ENCODE measurements around the gene MTHFS. TPM values are rescaled to one million over a fixed set of nuclear protein-coding genes. Genes with fewer than 3 reads are reported as not detected.

Gene MTHFS
- total and polyA plus RNA-seq, 2 donors = 25.2 to 67.3 TPM

- 81% methylated on average over 8 of the region's 8 CpGs for WGBS
- DNase-seq (ENCODE audit: low read depth in 6 of 9, low spot score in 9 of 9) = peak in 2 of 9 donors; percentile 4 to 27
- H3K36me3 ChIP-seq (ENCODE audit: control insufficient read depth in 2 of 2, insufficient read depth in 2 of 2, low read length in 1 of 2) = peaks cover 13 to 16% of the 10 kb centered on the region in 2 donors
Observed at GRCh38 chr15:79872358-79873017, 24.3 kb downstream of the MTHFS start.

GRCh38 chr15:79868554-79868953 lies 28.3 kb downstream of the MTHFS start:
- no peak for DNase-seq (ENCODE audit: low read depth in 6 of 9, low spot score in 9 of 9)
- Histone ChIP-seq H3K4me3 (ENCODE audit: low read length in 2 of 2) (no peak overlapping the region), H3K27me3 (ENCODE audit: control insufficient read depth in 2 of 2, insufficient read depth in 1 of 2, low read length in 1 of 2) (no peaks in the 10 kb centered on the region), H3K9me3 (ENCODE audit: control insufficient read depth in 2 of 2, insufficient read depth in 1 of 2, low read length in 1 of 2) (no peaks in the 10 kb centered on the region), H3K27ac (ENCODE audit: low read depth in 1 of 2, low read length in 1 of 2) (no peak overlapping the region), H3K36me3 (ENCODE audit: control insufficient read depth in 2 of 2, insufficient read depth in 2 of 2, low read length in 1 of 2) (peaks cover 13% of the 10 kb centered on the region in 2 donors), H3K4me1 (ENCODE audit: control insufficient read depth in 2 of 2, insufficient read depth in 2 of 2, low read length in 2 of 2) (no peaks in the 10 kb centered on the region)
- 98% methylated on average over 2 of the region's 2 CpGs for WGBS

More at GRCh38 chr15:79872358-79873017, 24.3 kb downstream of the MTHFS start:
- H3K27me3 ChIP-seq (ENCODE audit: control insufficient read depth in 2 of 2, insufficient read depth in 1 of 2, low read length in 1 of 2) = no peaks in the 10 kb centered on the region
- H3K27ac ChIP-seq (ENCODE audit: low read depth in 1 of 2, low read length in 1 of 2) = no peak overlapping the region
- H3K9me3 ChIP-seq (ENCODE audit: control insufficient read depth in 2 of 2, insufficient read depth in 1 of 2, low read length in 1 of 2) = peaks cover 1 to 3% of the 10 kb centered on the region in 2 donors
- H3K4me1 ChIP-seq (ENCODE audit: control insufficient read depth in 2 of 2, insufficient read depth in 2 of 2, low read length in 2 of 2) = no peaks in the 10 kb centered on the region
- H3K4me3 ChIP-seq (ENCODE audit: low read length in 2 of 2) = no peak overlapping the region

GRCh38 chr15:79863886-79864285 lies 32.9 kb downstream of the MTHFS start:
- Histone ChIP-seq H3K4me1 (ENCODE audit: control insufficient read depth in 2 of 2, insufficient read depth in 2 of 2, low read length in 2 of 2) (no peaks in the 10 kb centered on the region), H3K4me3 (ENCODE audit: low read length in 2 of 2) (no peak overlapping the region), H3K27ac (ENCODE audit: low read depth in 1 of 2, low read length in 1 of 2) (no peak overlapping the region), H3K27me3 (ENCODE audit: control insufficient read depth in 2 of 2, insufficient read depth in 1 of 2, low read length in 1 of 2) (no peaks in the 10 kb centered on the region), H3K36me3 (ENCODE audit: control insufficient read depth in 2 of 2, insufficient read depth in 2 of 2, low read length in 1 of 2) (peaks cover 0 to 7% of the 10 kb centered on the region in 2 donors), H3K9me3 (ENCODE audit: control insufficient read depth in 2 of 2, insufficient read depth in 1 of 2, low read length in 1 of 2) (no peaks in the 10 kb centered on the region)
- no peak for DNase-seq (ENCODE audit: low read depth in 6 of 9, low spot score in 9 of 9)
- WGBS = 98% methylated on average over 6 of the region's 6 CpGs

GRCh38 chr15:79862191-79862590 lies 34.6 kb downstream of the MTHFS start:
- Histone ChIP-seq H3K36me3 (ENCODE audit: control insufficient read depth in 2 of 2, insufficient read depth in 2 of 2, low read length in 1 of 2) (peaks cover 0 to 7% of the 10 kb centered on the region in 2 donors), H3K27ac (ENCODE audit: low read depth in 1 of 2, low read length in 1 of 2) (no peak overlapping the region), H3K27me3 (ENCODE audit: control insufficient read depth in 2 of 2, insufficient read depth in 1 of 2, low read length in 1 of 2) (no peaks in the 10 kb centered on the region), H3K4me1 (ENCODE audit: control insufficient read depth in 2 of 2, insufficient read depth in 2 of 2, low read length in 2 of 2) (no peaks in the 10 kb centered on the region), H3K4me3 (ENCODE audit: low read length in 2 of 2) (no peak overlapping the region), H3K9me3 (ENCODE audit: control insufficient read depth in 2 of 2, insufficient read depth in 1 of 2, low read length in 1 of 2) (no peaks in the 10 kb centered on the region)
- no peak for DNase-seq (ENCODE audit: low read depth in 6 of 9, low spot score in 9 of 9)
- WGBS = 94% methylated on average over 1 of the region's 1 CpG

GRCh38 chr15:79860661-79861060 lies 36.2 kb downstream of the MTHFS start:
- Histone ChIP-seq H3K36me3 (ENCODE audit: control insufficient read depth in 2 of 2, insufficient read depth in 2 of 2, low read length in 1 of 2) (peaks cover 0 to 3% of the 10 kb centered on the region in 2 donors), H3K27me3 (ENCODE audit: control insufficient read depth in 2 of 2, insufficient read depth in 1 of 2, low read length in 1 of 2) (no peaks in the 10 kb centered on the region), H3K9me3 (ENCODE audit: control insufficient read depth in 2 of 2, insufficient read depth in 1 of 2, low read length in 1 of 2) (no peaks in the 10 kb centered on the region), H3K4me1 (ENCODE audit: control insufficient read depth in 2 of 2, insufficient read depth in 2 of 2, low read length in 2 of 2) (no peaks in the 10 kb centered on the region), H3K4me3 (ENCODE audit: low read length in 2 of 2) (no peak overlapping the region), H3K27ac (ENCODE audit: low read depth in 1 of 2, low read length in 1 of 2) (no peak overlapping the region)
- whole genome bisulfite sequencing = 90% methylated on average over 2 of the region's 2 CpGs
- DNase-seq (ENCODE audit: low read depth in 6 of 9, low spot score in 9 of 9) = no peak

GRCh38 chr15:79858469-79858868 lies 38.3 kb downstream of the MTHFS start:
- peaks cover 0 to 5% of the 10 kb centered on the region in 2 donors for H3K36me3 ChIP-seq (ENCODE audit: control insufficient read depth in 2 of 2, insufficient read depth in 2 of 2, low read length in 1 of 2)
- H3K4me3 ChIP-seq (ENCODE audit: low read length in 2 of 2) = no peak overlapping the region
- no peak for DNase-seq (ENCODE audit: low read depth in 6 of 9, low spot score in 9 of 9)
- no peak overlapping the region for H3K27ac ChIP-seq (ENCODE audit: low read depth in 1 of 2, low read length in 1 of 2)
- no peaks in the 10 kb centered on the region for H3K4me1 ChIP-seq (ENCODE audit: control insufficient read depth in 2 of 2, insufficient read depth in 2 of 2, low read length in 2 of 2)
- H3K9me3 ChIP-seq (ENCODE audit: control insufficient read depth in 2 of 2, insufficient read depth in 1 of 2, low read length in 1 of 2) = no peaks in the 10 kb centered on the region
- no peaks in the 10 kb centered on the region for H3K27me3 ChIP-seq (ENCODE audit: control insufficient read depth in 2 of 2, insufficient read depth in 1 of 2, low read length in 1 of 2)
- 96% methylated on average over 2 of the region's 2 CpGs for WGBS

- Histone ChIP-seq H3K27me3 (ENCODE audit: control insufficient read depth in 2 of 2, insufficient read depth in 1 of 2, low read length in 1 of 2) (no peaks in the 10 kb centered on the region), H3K27ac (ENCODE audit: low read depth in 1 of 2, low read length in 1 of 2) (no peak overlapping the region), H3K9me3 (ENCODE audit: control insufficient read depth in 2 of 2, insufficient read depth in 1 of 2, low read length in 1 of 2) (no peaks in the 10 kb centered on the region), H3K4me1 (ENCODE audit: control insufficient read depth in 2 of 2, insufficient read depth in 2 of 2, low read length in 2 of 2) (no peaks in the 10 kb centered on the region), H3K36me3 (ENCODE audit: control insufficient read depth in 2 of 2, insufficient read depth in 2 of 2, low read length in 1 of 2) (peaks cover 0 to 5% of the 10 kb centered on the region in 2 donors), H3K4me3 (ENCODE audit: low read length in 2 of 2) (no peak overlapping the region)
- WGBS = 64% methylated on average over 8 of the region's 8 CpGs
- DNase-seq (ENCODE audit: low read depth in 6 of 9, low spot score in 9 of 9) = peak; percentile 29 to 80 (median 56)
Observed at GRCh38 chr15:79853492-79854328, 43.1 kb downstream of the MTHFS start.

- no peaks in the 10 kb centered on the region for H3K9me3 ChIP-seq (ENCODE audit: control insufficient read depth in 2 of 2, insufficient read depth in 1 of 2, low read length in 1 of 2)
- no peaks in the 10 kb centered on the region for H3K27me3 ChIP-seq (ENCODE audit: control insufficient read depth in 2 of 2, insufficient read depth in 1 of 2, low read length in 1 of 2)
- H3K4me1 ChIP-seq (ENCODE audit: control insufficient read depth in 2 of 2, insufficient read depth in 2 of 2, low read length in 2 of 2) = no peaks in the 10 kb centered on the region
- no peak overlapping the region for H3K27ac ChIP-seq (ENCODE audit: low read depth in 1 of 2, low read length in 1 of 2)
- H3K4me3 ChIP-seq (ENCODE audit: low read length in 2 of 2) = no peak overlapping the region
- WGBS = 97% methylated on average over 3 of the region's 3 CpGs
- peaks cover 0 to 5% of the 10 kb centered on the region in 2 donors for H3K36me3 ChIP-seq (ENCODE audit: control insufficient read depth in 2 of 2, insufficient read depth in 2 of 2, low read length in 1 of 2)
- peak in 2 of 9 donors; percentile 23 to 25 for DNase-seq (ENCODE audit: low read depth in 6 of 9, low spot score in 9 of 9)
Observed at GRCh38 chr15:79849789-79850188, 47.0 kb downstream of the MTHFS start.

- Histone ChIP-seq H3K27me3 (ENCODE audit: control insufficient read depth in 2 of 2, insufficient read depth in 1 of 2, low read length in 1 of 2) (no peaks in the 10 kb centered on the region), H3K4me1 (ENCODE audit: control insufficient read depth in 2 of 2, insufficient read depth in 2 of 2, low read length in 2 of 2) (no peaks in the 10 kb centered on the region), H3K4me3 (ENCODE audit: low read length in 2 of 2) (no peak overlapping the region), H3K9me3 (ENCODE audit: control insufficient read depth in 2 of 2, insufficient read depth in 1 of 2, low read length in 1 of 2) (no peaks in the 10 kb centered on the region), H3K36me3 (ENCODE audit: control insufficient read depth in 2 of 2, insufficient read depth in 2 of 2, low read length in 1 of 2) (peaks cover 7 to 11% of the 10 kb centered on the region in 2 donors), H3K27ac (ENCODE audit: low read depth in 1 of 2, low read length in 1 of 2) (no peak overlapping the region)
- WGBS = 98% methylated on average over 2 of the region's 2 CpGs
- DNase-seq (ENCODE audit: low read depth in 6 of 9, low spot score in 9 of 9) = no peak
Observed at GRCh38 chr15:79846539-79846938, 50.3 kb downstream of the MTHFS start.

Data from thymus (tissue), 11 donors.